Thyroid gland (tissue), 4 donors: Measurements from ENCODE around the gene MYT1.

Experiments used
- CTCF ChIP-seq, 6 experiments: fragments of 200-600 bp in 3 of 6; fragments of 450-650 bp in 3 of 6; sonication (generic) in 3 of 6; IDR thresholded peaks; one replicate each; pipeline ENCODE4 v1.5.1; 2016 to 2019; ENCODE audit warnings: antibody characterized with exemption in 6 of 6, mild to moderate bottlenecking in 2 of 6, inconsistent platforms in 1 of 6, moderate library complexity in 1 of 6
- POLR2A ChIP-seq, 2 donors: fragments of 450-650 bp; IDR thresholded peaks; one replicate each; pipeline ENCODE4 v1.6.1; 2017; ENCODE audit warnings: antibody characterized with exemption in 2 of 2, mild to moderate bottlenecking in 2 of 2, moderate library complexity in 1 of 2

GRCh38 chr20:64211874-64212658 is 47.8 kb downstream of the MYT1 start:
- peak in 1 of 2 donors; percentile 62 for TF ChIP-seq POLR2A (IDR thresholded peaks at IDR 0.05)
- no peak for TF ChIP-seq CTCF (IDR thresholded peaks at IDR 0.05)
